WERI-Rb-1 (cell line): ENCODE measurements around the gene NMT2.

Source experiments
- DNase-seq: peaks from one replicate; pipeline ENCODE4 v3.0.0-alpha.2; 2020
- H3K27ac ChIP-seq: fragments of 250-450 bp; sonication (Bioruptor Pico); 2 replicates; pipeline ENCODE4 v1.5.1; 2020; ENCODE audit warnings: mild to moderate bottlenecking, moderate library complexity
- H3K27me3 ChIP-seq: fragments of 250-450 bp; sonication (Bioruptor Pico); 2 replicates; pipeline ENCODE4 v1.5.1; 2021; ENCODE audit warnings: mild to moderate bottlenecking, low read depth, moderate library complexity; ENCODE audit not compliant: insufficient read depth, severe bottlenecking
- H3K36me3 ChIP-seq: fragments of 250-450 bp; sonication (Bioruptor Pico); 2 replicates; pipeline ENCODE4 v1.5.1; 2020; ENCODE audit warnings: mild to moderate bottlenecking, moderate library complexity
- H3K4me3 ChIP-seq: 2 replicates; pipeline ENCODE4 v1.5.1; 2011; ENCODE audit warnings: low read depth, mild to moderate bottlenecking, control low read depth, low read length
- H3K9me3 ChIP-seq: fragments of 250-450 bp; sonication (Bioruptor Pico); 2 replicates; pipeline ENCODE4 v1.5.1; 2021; ENCODE audit warnings: mild to moderate bottlenecking, moderate library complexity; ENCODE audit not compliant: severe bottlenecking
- TF ChIP-seq, protein P1 (sequence below): IDR thresholded peaks from 2 replicates; pipeline ENCODE4 v1.5.1; 2011; ENCODE audit warnings: low read depth, mild to moderate bottlenecking, control low read depth, inconsistent platforms, low read length

NMT2 gene

DNA sequence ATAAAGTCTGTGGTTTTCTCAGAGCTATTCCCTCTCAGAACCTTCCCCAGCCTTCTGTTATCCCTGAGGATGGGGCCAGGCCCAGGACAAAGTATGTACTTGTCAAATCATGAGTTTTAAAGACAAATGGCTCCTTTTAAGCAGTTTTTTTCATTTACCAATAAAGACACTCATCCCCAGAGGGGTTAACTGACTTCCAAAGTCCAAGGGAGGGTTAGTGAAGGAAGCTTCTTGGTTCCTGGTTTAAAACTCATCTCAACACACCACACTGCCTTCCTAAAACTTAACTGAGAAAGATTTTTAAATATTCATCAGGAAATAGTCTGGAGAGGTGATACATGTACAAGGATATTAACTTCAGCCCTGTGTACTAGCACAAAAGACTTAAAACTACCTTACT lies 15.9 kb downstream of the NMT2 start:
- Histone ChIP-seq H3K9me3 (no peaks in the 10 kb centered on the region), H3K36me3 (no peaks in the 10 kb centered on the region), H3K4me3 (no peak overlapping the region), H3K27me3 (no peaks in the 10 kb centered on the region), H3K27ac (no peak overlapping the region)
- TF ChIP-seq, protein P1, sequence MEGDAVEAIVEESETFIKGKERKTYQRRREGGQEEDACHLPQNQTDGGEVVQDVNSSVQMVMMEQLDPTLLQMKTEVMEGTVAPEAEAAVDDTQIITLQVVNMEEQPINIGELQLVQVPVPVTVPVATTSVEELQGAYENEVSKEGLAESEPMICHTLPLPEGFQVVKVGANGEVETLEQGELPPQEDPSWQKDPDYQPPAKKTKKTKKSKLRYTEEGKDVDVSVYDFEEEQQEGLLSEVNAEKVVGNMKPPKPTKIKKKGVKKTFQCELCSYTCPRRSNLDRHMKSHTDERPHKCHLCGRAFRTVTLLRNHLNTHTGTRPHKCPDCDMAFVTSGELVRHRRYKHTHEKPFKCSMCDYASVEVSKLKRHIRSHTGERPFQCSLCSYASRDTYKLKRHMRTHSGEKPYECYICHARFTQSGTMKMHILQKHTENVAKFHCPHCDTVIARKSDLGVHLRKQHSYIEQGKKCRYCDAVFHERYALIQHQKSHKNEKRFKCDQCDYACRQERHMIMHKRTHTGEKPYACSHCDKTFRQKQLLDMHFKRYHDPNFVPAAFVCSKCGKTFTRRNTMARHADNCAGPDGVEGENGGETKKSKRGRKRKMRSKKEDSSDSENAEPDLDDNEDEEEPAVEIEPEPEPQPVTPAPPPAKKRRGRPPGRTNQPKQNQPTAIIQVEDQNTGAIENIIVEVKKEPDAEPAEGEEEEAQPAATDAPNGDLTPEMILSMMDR: no peak
- DNase-seq: no peak

DNA sequence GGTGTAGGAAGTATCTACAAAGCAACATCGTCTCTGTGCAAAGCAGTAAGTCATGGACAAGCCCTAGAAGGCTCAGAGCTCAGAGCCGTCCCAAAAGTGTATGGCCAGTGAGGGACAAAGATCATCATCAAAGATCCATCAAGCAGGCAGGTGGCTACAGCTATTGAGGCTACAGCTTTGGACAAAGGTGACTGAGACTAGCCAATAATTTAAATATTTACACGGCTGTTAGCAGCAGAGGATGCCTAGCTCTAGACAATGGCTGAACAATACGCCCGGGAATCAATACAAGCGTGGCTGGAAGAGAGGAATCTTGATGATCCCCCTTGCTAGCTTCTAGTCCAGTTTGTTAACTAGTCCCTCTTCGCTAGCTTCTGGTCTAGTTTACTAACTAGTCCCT lies 17.9 kb downstream of the NMT2 start:
- TF ChIP-seq, protein P1: no peak
- Histone ChIP-seq H3K27ac (no peak overlapping the region), H3K36me3 (no peaks in the 10 kb centered on the region), H3K27me3 (no peaks in the 10 kb centered on the region), H3K4me3 (no peak overlapping the region), H3K9me3 (no peaks in the 10 kb centered on the region)
- no peak for DNase-seq

DNA sequence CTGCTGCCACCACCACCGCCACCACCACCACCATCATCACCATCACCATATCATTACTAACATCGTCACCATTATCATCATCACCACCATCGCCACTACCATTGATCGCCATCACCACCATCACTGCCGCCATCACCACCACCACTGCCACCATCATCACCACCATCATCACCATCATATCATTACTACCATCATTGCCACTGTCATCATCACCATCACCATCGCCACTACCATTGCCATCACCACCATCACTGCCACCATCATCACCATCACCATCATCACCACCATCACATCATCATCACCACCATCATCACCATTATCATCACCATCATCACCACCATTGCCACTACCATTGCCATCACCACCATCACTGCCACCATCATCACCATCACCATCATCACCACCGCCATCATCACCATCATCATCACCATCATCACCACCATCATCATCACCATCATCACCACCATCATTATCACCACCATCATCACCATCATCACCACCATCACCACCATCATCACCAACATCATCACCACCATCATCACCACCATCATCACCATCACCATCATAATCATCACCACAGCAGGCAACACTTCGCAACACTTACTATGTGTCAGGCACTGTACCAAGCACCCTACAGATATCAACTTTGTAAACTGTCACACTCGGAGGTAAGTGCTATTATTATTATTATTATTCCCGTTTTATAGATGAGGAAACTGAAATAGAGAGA lies 19.3 kb downstream of the NMT2 start:
- Histone ChIP-seq H3K36me3 (no peaks in the 10 kb centered on the region), H3K9me3 (no peaks in the 10 kb centered on the region), H3K27ac (no peak overlapping the region), H3K27me3 (no peaks in the 10 kb centered on the region), H3K4me3 (no peak overlapping the region)
- no peak for DNase-seq
- TF ChIP-seq, protein P1: no peak

DNA sequence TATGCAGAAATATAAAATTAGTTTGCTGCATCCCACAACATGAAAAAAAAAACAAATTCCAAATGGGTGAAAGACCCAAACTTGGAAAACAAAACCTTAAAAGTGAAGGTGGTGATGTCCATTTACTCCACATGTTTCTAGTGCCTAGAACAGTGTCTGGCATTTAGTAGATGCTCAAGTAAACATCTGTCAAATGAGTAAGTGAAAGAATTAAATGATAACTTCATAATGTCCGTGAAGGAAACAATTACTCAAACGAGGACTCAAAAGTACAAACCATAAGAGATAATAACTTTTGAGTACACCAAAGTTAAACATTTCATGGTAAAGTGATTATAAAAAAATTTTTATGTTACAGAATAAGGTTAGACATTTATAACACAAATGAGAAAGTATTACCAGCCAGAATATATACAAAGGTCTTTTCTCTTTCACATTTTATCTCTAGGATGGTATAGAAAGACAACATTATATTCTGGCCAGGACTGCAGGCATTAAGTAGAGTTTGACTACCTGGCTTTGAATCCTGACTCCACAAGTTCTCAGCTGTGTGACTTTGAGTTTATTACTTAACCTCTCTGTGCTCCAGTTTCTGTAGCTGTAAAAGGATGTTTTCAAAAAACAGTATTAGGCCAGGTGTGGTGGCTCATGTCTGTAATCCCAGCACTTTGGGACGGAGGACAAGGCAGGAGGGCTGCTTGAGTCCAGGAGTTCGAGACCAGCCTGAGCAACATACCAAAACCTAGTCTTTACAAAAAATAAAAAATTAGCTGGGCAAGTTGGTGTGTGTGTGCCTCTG lies 20.7 kb downstream of the NMT2 start:
- no peak overlapping the region for H3K4me3 ChIP-seq
- H3K27ac ChIP-seq: no peak overlapping the region
- TF ChIP-seq, protein P1: no peak

DNA sequence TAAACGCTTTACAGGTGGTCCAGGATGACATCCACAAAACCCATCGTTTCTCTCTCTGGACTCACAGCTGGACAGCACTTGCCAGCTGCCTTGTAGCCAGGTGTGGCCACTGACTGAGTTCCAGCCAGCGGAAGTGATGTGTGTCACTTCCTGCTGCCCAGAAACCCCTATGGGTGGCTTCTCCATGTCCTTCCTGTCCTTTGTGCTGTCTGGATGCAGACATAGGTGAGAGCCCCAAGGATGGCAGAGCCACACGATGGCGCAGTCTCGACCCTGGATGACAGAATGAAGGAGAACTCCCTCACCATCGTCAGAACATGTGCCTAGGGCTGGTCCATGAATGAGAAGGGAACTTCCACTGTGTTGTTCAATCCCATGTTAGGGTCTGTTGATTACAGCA lies 22.1 kb downstream of the NMT2 start:
- no peaks in the 10 kb centered on the region for H3K9me3 ChIP-seq
- DNase-seq: no peak
- no peaks in the 10 kb centered on the region for H3K36me3 ChIP-seq
- no peak overlapping the region for H3K4me3 ChIP-seq
- H3K27me3 ChIP-seq: no peaks in the 10 kb centered on the region
- H3K27ac ChIP-seq: no peak overlapping the region
- TF ChIP-seq, protein P1: no peak

More for the DNA sequence above, 20.7 kb downstream of the NMT2 start:
- no peak for DNase-seq
- no peaks in the 10 kb centered on the region for H3K9me3 ChIP-seq
- no peaks in the 10 kb centered on the region for H3K36me3 ChIP-seq
- H3K27me3 ChIP-seq: no peaks in the 10 kb centered on the region
